Muscle of arm (tissue), 12 donors: ENCODE results near the gene PAWR. TPM values are rescaled to one million over a fixed set of nuclear protein-coding genes. Genes with fewer than 3 reads are reported as not detected.
"Not testable (repeated sequence)": the region's sequence is repeated elsewhere in the genome, so short reads cannot be mapped to it uniquely, and the experiment has no call there.

Experiments used
- DNase-seq: peaks from one replicate; pipeline ENCODE4 v3.0.0-alpha.2; 2013
- polyA plus RNA-seq, 12 donors: library from polyadenylated mRNA; unstranded; fragments of 120-200 nt; gene quantifications; one replicate each; pipeline ENCODE4 v1.2.1, GENCODE V29; 2013; ENCODE audit not compliant: insufficient read length in 12 of 12

The PAWR gene
- polyA plus RNA-seq, 12 donors: 5.6 to 44.9 (median 12.8) TPM; not detected in 1

- DNase-seq: no peak
These were observed 2.2 kb downstream of the PAWR start for GRCh38 chr12:79688376-79689060.

GRCh38 chr12:79687711-79688260, 3.0 kb downstream of the PAWR start:
- no peak for DNase-seq

- DNase-seq: no peak
These were observed 4.6 kb downstream of the PAWR start for GRCh38 chr12:79686171-79686570.

GRCh38 chr12:79685068-79685467, 5.7 kb downstream of the PAWR start:
- DNase-seq: no peak

GRCh38 chr12:79684338-79684737, 6.4 kb downstream of the PAWR start:
- not testable (repeated sequence) for DNase-seq

GRCh38 chr12:79682593-79682992, 8.2 kb downstream of the PAWR start:
- no peak for DNase-seq

GRCh38 chr12:79681008-79681590, 9.7 kb downstream of the PAWR start:
- no peak for DNase-seq

GRCh38 chr12:79680051-79680450, 10.7 kb downstream of the PAWR start:
- DNase-seq: no peak

GRCh38 chr12:79678306-79678705, 12.5 kb downstream of the PAWR start:
- DNase-seq: no peak

- no peak for DNase-seq
These were observed 13.1 kb downstream of the PAWR start for GRCh38 chr12:79677672-79678071.

- no peak for DNase-seq
These were observed 14.2 kb downstream of the PAWR start for GRCh38 chr12:79676579-79676978.

GRCh38 chr12:79674629-79675028, 16.1 kb downstream of the PAWR start:
- no peak for DNase-seq

- DNase-seq: no peak
These were observed 17.4 kb downstream of the PAWR start for GRCh38 chr12:79673354-79673753.

- DNase-seq: no peak
These were observed 22.7 kb downstream of the PAWR start for GRCh38 chr12:79668113-79668512.

GRCh38 chr12:79665212-79665887, 25.4 kb downstream of the PAWR start:
- DNase-seq: no peak

- no peak for DNase-seq
These were observed 26.2 kb downstream of the PAWR start for GRCh38 chr12:79664518-79664917.

GRCh38 chr12:79662046-79662811, 28.5 kb downstream of the PAWR start:
- no peak for DNase-seq

- no peak for DNase-seq
These were observed 29.1 kb downstream of the PAWR start for GRCh38 chr12:79661629-79662028.

- no peak for DNase-seq
These were observed 30.8 kb downstream of the PAWR start for GRCh38 chr12:79659961-79660431.

GRCh38 chr12:79658221-79658620, 32.5 kb downstream of the PAWR start:
- no peak for DNase-seq

GRCh38 chr12:79657136-79657535, 33.6 kb downstream of the PAWR start:
- DNase-seq: no peak

- no peak for DNase-seq
These were observed 35.7 kb downstream of the PAWR start for GRCh38 chr12:79655036-79655435.
